MCF 10A (cell line): ENCODE data around the gene AKR1C1. TPM values are rescaled to one million over a fixed set of nuclear protein-coding genes. Genes with fewer than 3 reads are reported as not detected.
"Not testable (repeated sequence)": the region's sequence is repeated elsewhere in the genome, so short reads cannot be mapped to it uniquely, and the experiment has no call there.

ENCODE experiments used
- BruUV-seq: library from RNA; stranded (reverse); fragments of 400-500 nt; replicated peaks from 2 replicates; lab custom pipeline; 2021; lab: Mats Ljungman, UMichigan
- CTCF ChIA-PET: fragments of 300-600 bp; sonication (Branson Sonifier 250); formaldehyde crosslinking; extraction: SDS; loops from one replicate; lab custom pipeline; 2021; ENCODE audit warnings: antibody characterized with exemption, inconsistent platforms; lab: Yijun Ruan, JAX
- POLR2A ChIA-PET: fragments of 300-600, 350-650 bp; sonication (Branson Sonifier 250); formaldehyde crosslinking; extraction: SDS; loops from one replicate; lab custom pipeline; 2020; ENCODE audit warnings: antibody characterized with exemption, inconsistent platforms; lab: Yijun Ruan, JAX
- DNase-seq: peaks from one replicate; pipeline ENCODE4 v3.0.0-alpha.2; 2018; ENCODE audit not compliant: unreplicated experiment
- H3K27ac Mint-ChIP-seq: one replicate; pipeline ENCODE4 v1.8.0; 2022; ENCODE audit warnings: mild to moderate bottlenecking, low read depth, mixed read lengths; ENCODE audit not compliant: unreplicated experiment
- H3K27me3 Mint-ChIP-seq: one replicate; pipeline ENCODE4 v1.8.0; 2022; ENCODE audit warnings: mixed read lengths; ENCODE audit not compliant: insufficient read depth, unreplicated experiment
- H3K36me3 Mint-ChIP-seq: one replicate; pipeline ENCODE4 v1.8.0; 2022; ENCODE audit warnings: mild to moderate bottlenecking, moderate library complexity, mixed read lengths; ENCODE audit not compliant: insufficient read depth, unreplicated experiment
- H3K4me1 Mint-ChIP-seq: one replicate; pipeline ENCODE4 v1.8.0; 2022; ENCODE audit warnings: mixed read lengths; ENCODE audit not compliant: insufficient read depth, unreplicated experiment
- H3K4me3 Mint-ChIP-seq: one replicate; pipeline ENCODE4 v1.8.0; 2022; ENCODE audit warnings: mild to moderate bottlenecking, moderate library complexity, mixed read lengths; ENCODE audit not compliant: unreplicated experiment
- H3K9me3 Mint-ChIP-seq: one replicate; pipeline ENCODE4 v1.8.0; 2022; ENCODE audit warnings: mixed read lengths; ENCODE audit not compliant: unreplicated experiment
- CTCF ChIP-seq: fragments of 200-600 bp; IDR thresholded peaks from one replicate; pipeline ENCODE4 v1.8.0; 2022; ENCODE audit warnings: antibody characterized with exemption, mild to moderate bottlenecking; ENCODE audit not compliant: unreplicated experiment
- intact Hi-C: fragments of 100-400 bp; cut with micrococcal nuclease; formaldehyde crosslinking; loops from 2 replicates; pipeline ENCODE4 v1.14.1; 2022
- total RNA-seq: library from RNA; stranded (reverse); gene quantifications from 2 replicates; pipeline ENCODE4 v1.2.3, GENCODE V29; 2022

AKR1C1 gene
- total RNA-seq, 1 experiment from 2014 or later = 4.3 TPM

- Mint-ChIP-seq H3K36me3 (peaks cover 9% of the 10 kb centered on the region), H3K4me1 (peaks cover 62% of the 10 kb centered on the region), H3K4me3 (peak overlapping the region; percentile 49), H3K9me3 (peaks cover 8% of the 10 kb centered on the region), H3K27ac (peak overlapping the region; percentile 80), H3K27me3 (no peaks in the 10 kb centered on the region)
- ChIA-PET POLR2A (interaction anchor here (0.6 to 1.6 kb wide), 5 partner anchors 8 to 37 kb away, joined by 3 to 6 read pairs (median 3); no protein-coding TSS in a partner anchor), CTCF (interaction anchor here (0.5 to 2.4 kb wide), 2 partner anchors 90 to 658 kb away, joined by 3 to 15 read pairs; no protein-coding TSS in a partner anchor)
- no peak for TF ChIP-seq CTCF
- DNase-seq = peak; percentile 52
- intact Hi-C loops = no loop called here
- no TSS peak for BruUV-seq
Measured at GRCh38 chr10:4939224-4940072, 23.8 kb upstream of the AKR1C1 start.

- DNase-seq = peak; percentile 53
- Mint-ChIP-seq H3K27ac (peak overlapping the region; percentile 80), H3K4me3 (peak overlapping the region; percentile 49), H3K4me1 (peaks cover 66% of the 10 kb centered on the region)
- CTCF ChIA-PET = interaction anchor here (2.4 kb wide), 1 partner anchor 91 kb away, joined by 15 read pairs; no protein-coding TSS in a partner anchor
- intact Hi-C loops, BruUV-seq, H3K27me3 Mint-ChIP-seq, H3K36me3 Mint-ChIP-seq, H3K9me3 Mint-ChIP-seq: not testable (repeated sequence)
- POLR2A ChIA-PET = interaction anchor here (0.9 to 1.2 kb wide), 2 partner anchors 8 to 38 kb away, joined by 5 to 6 read pairs; no protein-coding TSS in a partner anchor
Measured at GRCh38 chr10:4940073-4940428, 23.2 kb upstream of the AKR1C1 start.

- intact Hi-C loops, H3K36me3 Mint-ChIP-seq, BruUV-seq, H3K4me3 Mint-ChIP-seq, DNase-seq, H3K27me3 Mint-ChIP-seq, H3K9me3 Mint-ChIP-seq: not testable (repeated sequence)
- Mint-ChIP-seq H3K4me1 (peaks cover 67% of the 10 kb centered on the region), H3K27ac (peak overlapping the region; percentile 80)
- ChIA-PET CTCF (interaction anchor here (0.7 to 1.3 kb wide), 2 partner anchors 43 to 91 kb away, joined by 4 to 5 read pairs; no protein-coding TSS in a partner anchor), POLR2A (interaction anchor here (1.0 to 1.4 kb wide), 2 partner anchors 51 to 66 kb away, joined by 4 to 6 read pairs; no protein-coding TSS in a partner anchor)
Measured at GRCh38 chr10:4940909-4941308, 22.3 kb upstream of the AKR1C1 start.

DNA sequence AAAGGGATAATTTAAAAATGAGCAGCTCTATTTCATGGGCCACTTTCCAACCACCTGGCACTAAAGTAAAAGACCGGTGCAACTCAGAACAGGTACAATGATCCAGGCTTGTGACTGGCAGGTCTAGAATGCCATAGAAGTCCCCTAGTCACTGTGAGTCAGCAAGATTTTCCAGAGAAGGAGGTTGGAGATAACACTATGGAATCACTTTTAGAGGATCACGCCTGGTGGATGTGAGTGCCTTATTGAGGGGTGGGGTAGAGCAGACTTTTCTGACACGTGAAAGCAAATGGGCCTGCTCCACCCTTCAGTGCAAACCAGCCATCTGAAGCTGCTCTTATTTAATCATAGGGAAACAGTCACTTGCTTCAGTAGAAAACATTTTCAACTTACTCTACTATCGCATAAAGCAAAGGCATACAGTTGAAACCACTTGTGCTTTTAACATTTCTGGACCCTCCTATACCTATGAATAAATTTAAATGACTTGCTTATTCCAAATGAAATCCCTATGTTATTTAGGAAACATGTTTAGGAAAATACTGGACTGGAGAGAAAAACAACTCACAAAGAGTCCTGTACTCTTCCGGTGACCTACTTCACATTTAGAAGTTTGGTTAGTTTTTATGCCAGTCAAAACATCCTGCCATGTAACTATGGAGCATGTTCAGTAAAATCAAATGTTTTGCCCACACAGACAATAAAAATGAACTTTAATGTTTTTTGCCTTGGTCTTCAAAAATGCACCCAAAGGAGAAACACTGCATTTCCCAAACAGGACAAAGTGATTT, 21.5 kb upstream of the AKR1C1 start:
- Mint-ChIP-seq H3K36me3 (peaks cover 14% of the 10 kb centered on the region), H3K4me1 (peaks cover 75% of the 10 kb centered on the region), H3K27me3 (no peaks in the 10 kb centered on the region), H3K4me3 (no peak overlapping the region), H3K9me3 (no peaks in the 10 kb centered on the region), H3K27ac (peak overlapping the region; percentile 80)
- no peak for TF ChIP-seq CTCF
- ChIA-PET POLR2A (interaction anchor here (1.0 to 1.6 kb wide), 3 partner anchors 35 to 67 kb away, joined by 3 to 6 read pairs (median 4); no protein-coding TSS in a partner anchor), CTCF (interaction anchor here (0.7 to 1.3 kb wide), 2 partner anchors 42 to 92 kb away, joined by 4 to 5 read pairs; no protein-coding TSS in a partner anchor)
- DNase-seq = peak; percentile 59
- BruUV-seq = no TSS peak
- intact Hi-C loops = loop anchor here (1.0 kb wide), 1 partner anchor 92 kb away; no protein-coding TSS in a partner anchor

DNA sequence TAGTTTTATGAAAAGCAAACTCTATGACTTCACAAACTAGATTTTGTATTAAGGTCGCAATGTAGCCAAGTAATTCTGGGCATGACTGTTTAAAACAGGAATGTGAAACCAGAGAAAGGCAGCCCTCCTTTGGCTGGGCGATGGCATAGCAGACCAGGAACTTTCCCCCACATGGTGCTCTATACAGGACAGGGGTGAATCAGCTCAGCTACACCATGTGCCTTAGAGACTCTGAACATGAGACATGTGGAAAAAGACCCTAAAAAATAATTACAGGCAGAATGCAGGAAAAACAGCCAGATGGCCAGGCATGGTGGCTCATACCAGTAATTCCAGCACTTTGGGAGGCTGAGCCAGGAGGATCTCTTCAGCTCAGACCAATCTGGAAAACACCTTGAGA, 20.3 kb upstream of the AKR1C1 start:
- intact Hi-C loops = loop anchor here (1.0 kb wide), 1 partner anchor 94 kb away; no protein-coding TSS in a partner anchor
- H3K4me1 Mint-ChIP-seq = peaks cover 85% of the 10 kb centered on the region
- peak overlapping the region; percentile 7 for H3K27ac Mint-ChIP-seq
- ChIA-PET POLR2A (interaction anchor here (1.2 to 1.6 kb wide), 2 partner anchors 36 to 93 kb away, joined by 3 to 4 read pairs; no protein-coding TSS in a partner anchor), CTCF (interaction anchor here (0.7 to 1.6 kb wide), 3 partner anchors 93 to 354 kb away, joined by 3 to 10 read pairs (median 4); no protein-coding TSS in a partner anchor)
- not testable (repeated sequence) for H3K9me3 Mint-ChIP-seq, H3K4me3 Mint-ChIP-seq, H3K27me3 Mint-ChIP-seq, BruUV-seq
- peak; percentile 54 for DNase-seq
- peaks cover 14% of the 10 kb centered on the region for H3K36me3 Mint-ChIP-seq

GRCh38 chr10:4943416-4943815, 19.8 kb upstream of the AKR1C1 start:
- BruUV-seq, intact Hi-C loops, H3K4me3 Mint-ChIP-seq, H3K27me3 Mint-ChIP-seq, H3K9me3 Mint-ChIP-seq: not testable (repeated sequence)
- Mint-ChIP-seq H3K36me3 (peaks cover 12% of the 10 kb centered on the region), H3K27ac (peak overlapping the region; percentile 7), H3K4me1 (peaks cover 85% of the 10 kb centered on the region)
- ChIA-PET CTCF (interaction anchor here (0.9 to 1.6 kb wide), 2 partner anchors 94 to 106 kb away, joined by 3 to 10 read pairs; no protein-coding TSS in a partner anchor), POLR2A (interaction anchor here (0.6 to 1.6 kb wide), 3 partner anchors 21 to 94 kb away, joined by 3 to 4 read pairs (median 4); no protein-coding TSS in a partner anchor)
- peak; percentile 26 for DNase-seq
